NCI-H1092 (cell line): Measurements from ENCODE around the gene RAD51B.

Source experiments
- DNase-seq: peaks from one replicate; lab custom pipeline; 2025; lab: John Stamatoyannopoulos, UW

RAD51B gene

DNA sequence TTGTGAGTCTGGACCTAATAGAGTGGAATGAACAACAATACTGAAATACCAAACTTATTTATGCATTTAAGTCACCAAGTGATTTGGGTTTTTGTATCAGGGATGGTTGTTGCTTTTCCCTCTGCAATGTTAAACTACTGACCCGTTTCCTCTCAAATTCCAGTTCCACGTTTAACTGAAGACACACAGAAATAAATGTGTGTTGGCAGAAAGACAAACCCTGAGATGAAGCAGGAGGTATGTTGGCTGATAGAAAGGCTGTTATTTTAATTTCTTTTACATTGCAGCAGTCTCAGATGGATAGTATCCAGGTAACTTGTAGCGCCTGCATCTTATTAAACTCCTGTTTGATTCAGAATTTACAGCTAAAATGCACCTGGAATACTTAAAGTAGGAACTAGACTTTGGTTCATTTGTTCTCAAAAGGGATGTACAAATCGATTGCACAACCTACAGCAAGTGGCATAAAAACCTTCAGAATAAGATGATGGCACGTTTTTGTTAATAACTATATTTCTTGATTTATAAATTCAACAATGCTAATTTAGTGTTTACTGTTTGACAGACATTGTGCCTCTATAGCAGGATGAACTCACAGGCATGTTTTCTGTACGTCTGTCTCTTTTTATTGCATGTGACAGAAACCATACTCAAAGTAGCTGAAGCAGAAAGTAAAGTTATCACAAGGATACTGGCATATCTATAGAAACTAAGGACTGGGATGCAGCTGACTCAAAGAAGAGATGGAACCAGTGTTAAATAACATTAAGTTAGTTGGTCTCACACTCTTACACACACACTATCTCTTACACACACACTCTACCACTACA is 567.6 kb downstream of the RAD51B start:
- DNase-seq, result no peak

DNA sequence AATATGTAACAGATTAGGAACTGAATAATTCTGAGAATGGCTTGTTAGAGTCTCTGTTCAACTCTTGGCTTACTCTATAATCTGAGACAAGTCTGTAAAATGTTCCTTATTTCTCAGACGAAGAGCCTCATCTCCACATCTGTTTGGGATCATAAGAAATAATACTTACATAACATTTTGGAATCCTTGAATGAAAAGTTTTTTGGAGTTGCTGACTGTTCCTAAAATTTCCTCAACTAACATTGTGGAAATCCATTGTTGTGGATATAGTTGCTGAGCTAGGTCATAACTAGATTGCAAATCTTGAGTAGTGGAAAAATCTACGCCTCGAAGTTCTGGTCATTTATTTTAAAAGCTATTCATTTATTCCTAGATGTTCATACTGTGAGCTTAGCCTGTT is 570.4 kb downstream of the RAD51B start:
- DNase-seq, result no peak

DNA sequence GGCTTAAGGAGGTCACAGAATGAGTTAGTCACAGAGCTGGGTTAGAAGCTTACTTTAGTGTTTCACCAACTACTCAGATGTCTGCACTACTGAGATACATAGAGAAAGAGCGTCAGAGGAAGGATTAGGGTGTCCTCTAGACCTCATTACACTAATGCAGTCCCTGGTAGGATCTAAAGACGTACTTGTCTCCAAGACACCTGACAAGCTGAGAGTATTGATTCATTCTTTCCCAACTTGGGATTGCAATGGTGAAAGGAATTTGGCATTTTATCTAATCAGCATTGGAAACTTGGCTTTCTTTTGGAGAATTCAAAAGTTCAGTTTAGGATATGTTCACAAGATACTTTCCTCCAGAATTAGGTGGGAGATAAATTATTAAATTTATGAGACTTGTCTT is 571.2 kb downstream of the RAD51B start:
- no peak for DNase-seq

DNA sequence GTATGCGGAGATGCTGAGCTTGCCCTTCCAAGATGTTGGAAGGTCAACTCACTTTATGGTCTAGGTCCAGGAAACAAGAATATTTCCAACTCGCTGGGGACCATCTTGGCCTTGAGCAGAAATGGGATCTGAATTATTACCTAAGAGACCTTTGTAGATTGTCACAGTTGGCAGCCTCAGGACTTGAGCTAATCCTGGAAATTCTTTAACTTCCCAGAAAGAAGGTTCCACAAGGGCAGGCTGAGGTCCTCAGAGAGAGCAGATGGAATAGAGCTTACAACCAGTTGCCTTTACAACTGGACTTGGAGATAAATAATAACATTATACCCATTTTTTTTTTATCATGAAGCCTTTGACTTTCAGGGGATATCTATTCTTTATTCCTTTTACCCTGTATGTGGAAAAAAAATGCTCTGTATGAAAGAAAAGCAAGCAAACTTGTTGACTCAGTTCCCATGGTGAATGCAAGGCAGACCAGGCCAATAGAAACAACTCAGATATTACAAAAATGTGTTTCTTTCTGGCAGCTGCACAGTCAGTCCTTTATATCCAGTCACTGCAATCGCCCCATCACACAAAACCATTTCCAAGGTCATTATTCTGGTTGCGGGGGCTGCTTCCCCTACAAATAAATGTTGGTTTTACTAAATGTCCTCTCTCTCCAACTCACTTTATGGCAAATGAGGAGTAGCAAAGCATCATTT is 571.9 kb downstream of the RAD51B start:
- DNase-seq, result no peak

DNA sequence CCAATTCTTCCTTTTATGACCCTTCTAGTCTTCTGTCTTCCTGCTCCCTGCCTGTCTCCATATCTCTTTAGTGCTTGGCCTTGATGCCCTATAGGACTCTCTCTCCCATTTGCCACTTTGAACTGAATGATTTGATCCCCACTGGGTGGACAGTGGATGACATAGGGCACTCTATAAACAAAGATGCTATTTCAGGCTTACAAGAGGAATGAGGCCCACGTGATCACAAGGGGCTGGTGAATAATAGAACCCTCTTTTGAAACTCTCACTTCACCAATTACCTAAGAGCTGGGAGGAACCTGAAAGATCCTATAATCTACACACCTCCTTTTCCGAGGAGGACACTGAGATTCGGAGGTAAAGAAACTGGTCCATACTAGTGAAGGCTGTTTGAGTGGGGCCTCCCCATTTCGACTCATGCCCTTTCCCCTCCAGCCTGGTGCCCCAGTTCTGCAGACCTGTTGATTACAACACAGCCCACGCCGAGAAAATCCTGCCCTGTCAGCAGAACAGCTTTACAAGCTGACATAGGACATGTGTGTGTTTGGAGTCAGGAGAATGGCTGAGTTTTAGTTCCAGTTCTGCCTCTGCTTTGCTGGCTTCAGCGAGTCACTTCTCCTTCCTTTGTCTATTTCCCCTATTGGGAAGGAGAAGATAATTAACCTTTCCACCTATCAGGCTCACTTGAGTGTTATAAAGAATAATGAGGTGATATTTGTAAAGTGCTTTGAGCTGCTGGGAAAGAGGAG is 573.0 kb downstream of the RAD51B start:
- DNase-seq, result no peak

DNA sequence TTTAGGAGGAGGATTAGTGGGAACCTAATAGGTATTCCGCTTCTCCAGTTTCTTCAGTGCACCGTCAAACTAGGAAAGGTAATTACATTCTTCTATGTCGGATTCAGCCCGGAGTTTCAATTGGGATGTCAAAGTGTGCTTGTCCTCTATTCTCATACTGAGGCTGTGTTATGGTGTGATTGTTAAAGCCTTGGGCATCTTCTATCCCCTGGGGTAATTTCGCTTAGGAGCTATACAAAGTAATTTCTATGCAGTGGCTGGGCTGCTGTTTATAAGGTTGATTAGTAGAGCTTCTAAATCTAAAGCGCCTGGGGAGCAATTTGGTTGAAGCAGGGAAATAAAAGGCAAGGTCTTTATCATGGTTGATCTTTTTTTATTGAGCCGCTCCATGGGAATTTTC is 573.7 kb downstream of the RAD51B start:
- DNase-seq, result no peak

DNA sequence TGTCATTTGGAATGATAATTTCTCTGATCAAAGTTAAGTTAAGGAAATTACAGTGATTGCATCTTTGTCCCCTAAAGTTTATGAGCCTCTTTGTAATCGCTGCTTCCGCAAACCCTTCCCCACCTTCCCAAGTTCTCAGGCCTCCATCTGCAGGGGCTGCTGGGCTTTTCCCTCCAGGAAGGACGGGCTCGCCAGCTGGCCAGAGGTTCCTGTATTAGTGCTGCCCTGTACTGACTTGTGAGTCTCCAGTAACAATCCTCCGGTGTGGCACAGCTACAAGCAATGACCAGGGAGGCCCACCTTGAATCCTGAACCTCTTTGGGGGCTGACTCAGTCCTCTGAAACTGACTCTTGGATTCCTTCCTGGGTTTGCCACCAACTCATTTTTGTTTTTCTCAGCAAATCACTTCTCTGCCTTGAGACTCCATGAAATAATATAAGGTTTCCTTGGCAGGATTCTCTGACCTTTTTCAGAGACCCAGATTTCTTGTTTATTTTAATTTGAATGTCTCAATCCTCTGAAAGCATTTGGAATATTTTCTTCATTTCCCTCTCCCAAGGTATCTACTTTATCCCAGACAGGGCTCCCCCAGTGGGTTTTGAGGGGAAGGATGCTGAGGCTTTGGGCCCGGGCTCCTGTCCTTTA is 574.7 kb downstream of the RAD51B start:
- DNase-seq, result no peak

DNA sequence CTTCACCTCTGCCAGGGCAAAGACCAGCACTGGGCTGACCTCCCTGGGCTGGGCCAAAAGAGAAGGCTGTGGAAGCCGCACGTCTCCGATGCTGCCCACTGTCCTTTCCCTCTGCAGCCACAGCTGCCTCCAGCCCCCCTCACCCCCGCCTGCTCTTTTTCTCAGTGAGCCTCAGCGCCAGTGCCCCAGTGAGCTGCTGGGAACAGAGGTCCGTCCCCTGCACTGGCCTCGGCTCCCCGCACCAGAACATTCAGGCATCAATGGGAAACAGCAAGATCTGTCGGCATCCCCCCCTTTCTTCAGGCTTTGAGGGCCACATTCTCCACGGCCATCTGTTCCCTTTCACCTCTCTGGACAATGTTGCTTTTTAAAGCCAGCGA is 575.2 kb downstream of the RAD51B start:
- DNase-seq, result no peak

DNA sequence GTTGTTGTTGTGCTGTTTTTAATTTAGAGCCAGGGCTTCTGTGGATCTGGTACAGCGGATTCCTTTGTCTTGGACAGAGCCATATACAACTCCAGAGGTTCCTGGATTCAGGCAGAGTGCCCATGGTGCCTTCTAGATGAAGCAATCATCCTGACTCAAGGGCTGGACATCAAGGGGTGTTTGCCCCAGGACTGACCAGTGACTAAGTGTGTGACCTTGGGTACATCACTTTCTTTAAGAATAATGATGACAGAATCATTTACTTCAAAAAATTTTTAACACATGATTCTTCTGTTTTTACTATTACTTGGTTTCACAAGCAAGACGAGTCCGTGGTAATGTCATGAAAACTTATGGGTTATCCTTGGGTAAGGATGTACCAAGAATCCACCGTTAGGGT is 576.0 kb downstream of the RAD51B start:
- DNase-seq, result no peak

DNA sequence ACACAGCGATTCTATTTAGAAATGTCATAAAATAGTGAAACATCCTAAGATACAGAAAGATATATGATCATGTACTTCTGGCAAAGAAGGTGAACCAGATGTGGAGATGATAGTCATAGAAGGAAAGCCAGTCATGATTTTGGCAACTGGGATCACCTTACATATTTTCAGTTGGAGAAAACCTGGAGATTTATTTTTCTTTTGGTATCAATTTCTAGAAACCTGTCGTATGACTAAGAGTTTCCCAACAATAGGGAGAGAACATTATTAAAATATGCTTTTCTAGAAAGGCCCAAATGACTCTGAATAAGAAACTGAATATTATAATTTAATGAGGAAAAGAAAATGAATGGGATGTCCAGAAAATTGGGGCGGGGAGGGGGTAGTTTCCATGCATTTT is 576.9 kb downstream of the RAD51B start:
- no peak for DNase-seq

DNA sequence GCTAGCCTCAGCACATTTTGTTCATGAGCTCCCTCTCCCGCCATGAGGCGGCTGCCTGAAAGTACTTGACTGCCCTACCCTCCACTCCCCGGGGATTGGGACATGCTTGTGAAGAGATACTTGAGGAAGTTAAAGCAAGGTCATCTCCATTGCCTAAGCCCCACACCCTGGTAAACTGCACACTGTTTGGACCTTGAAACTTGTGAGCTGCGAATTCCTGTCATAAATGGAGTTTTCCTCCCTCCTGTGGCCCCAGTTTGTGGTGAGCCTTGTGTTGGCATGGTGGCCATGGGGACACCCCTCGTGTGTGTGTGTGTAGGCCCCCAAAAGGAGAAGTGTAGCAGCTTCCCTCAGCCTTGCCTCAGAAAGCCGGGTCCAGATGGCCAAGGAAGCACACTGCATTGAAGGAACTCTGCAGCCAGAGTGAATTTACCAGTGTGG is 577.8 kb downstream of the RAD51B start:
- no peak for DNase-seq

DNA sequence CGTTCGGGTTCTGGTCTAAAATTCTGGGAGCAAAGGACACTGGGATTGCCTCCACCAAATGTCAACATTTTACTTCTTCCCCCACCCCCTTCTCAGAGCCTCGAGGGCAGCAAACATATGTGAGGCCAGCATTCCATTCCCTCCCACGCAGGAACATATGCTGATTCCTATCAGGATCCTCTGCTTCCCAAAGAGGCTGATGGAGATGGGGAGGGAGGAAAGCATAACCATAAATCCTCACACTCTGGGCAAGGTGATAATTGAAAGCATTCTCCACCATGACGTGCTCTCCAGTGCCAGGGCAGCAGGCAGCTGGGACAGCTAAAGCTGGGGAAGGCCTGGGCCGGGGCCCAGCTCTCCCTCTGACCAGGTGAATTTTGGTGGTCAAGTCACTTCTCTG is 578.2 kb downstream of the RAD51B start:
- no peak for DNase-seq

DNA sequence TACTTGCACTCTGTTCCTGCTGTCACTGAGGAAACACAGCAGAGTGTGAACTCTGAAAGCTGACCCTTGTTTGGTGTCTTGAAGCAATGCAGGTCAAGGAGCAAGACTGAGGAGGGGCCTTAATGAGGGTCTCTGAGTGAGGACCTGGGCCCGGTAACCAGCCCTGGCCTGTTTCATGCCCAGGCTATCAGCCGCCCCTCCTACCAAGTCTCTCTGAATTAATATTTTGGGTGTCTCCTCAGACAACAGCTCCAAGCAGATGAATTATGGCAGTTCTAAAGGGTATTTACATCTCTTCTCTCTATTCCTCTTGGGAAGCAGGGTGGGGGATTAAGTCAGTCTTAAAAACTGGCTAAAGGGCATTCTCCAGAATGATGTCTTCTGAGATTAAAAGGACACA is 578.8 kb downstream of the RAD51B start:
- no peak for DNase-seq

DNA sequence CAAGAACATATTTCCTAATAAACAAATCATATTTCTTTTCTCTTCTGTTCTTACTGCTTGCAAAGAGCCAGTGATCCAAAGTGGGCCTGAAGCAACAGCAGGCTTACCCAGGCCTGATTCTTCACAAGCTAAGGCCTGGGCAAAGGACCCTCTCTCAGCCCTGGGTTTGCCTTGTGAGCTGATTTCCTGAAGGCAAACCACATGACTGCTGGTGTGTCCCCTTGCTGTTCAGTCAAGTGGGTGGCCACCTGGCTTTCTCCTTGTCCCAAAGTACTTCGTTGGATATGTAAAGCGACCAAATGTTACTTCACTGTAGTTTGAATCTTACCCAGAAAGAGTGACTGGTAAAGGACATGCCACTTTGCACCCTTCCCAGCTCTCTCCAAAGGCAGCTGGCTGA is 580.4 kb downstream of the RAD51B start:
- DNase-seq, result no peak

DNA sequence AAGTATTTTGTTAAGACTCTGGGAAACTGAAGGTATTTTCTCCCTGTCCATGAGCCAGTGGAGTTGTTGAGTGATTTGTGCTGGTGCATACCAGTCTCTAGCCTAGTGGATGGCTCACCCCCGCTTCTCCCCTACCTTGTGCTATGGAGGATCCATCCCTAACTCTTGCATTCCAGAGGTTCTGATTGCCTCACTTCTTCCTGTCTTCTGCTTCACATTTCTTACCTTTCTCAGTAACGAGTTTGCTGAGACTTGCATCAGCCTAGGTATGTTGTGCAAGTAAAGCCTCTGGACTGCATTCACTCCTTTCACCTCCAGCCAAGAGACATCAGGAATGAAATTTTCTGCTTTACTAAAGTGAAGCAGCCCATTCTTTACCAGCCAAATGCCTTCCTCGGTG is 581.7 kb downstream of the RAD51B start:
- DNase-seq, result no peak

DNA sequence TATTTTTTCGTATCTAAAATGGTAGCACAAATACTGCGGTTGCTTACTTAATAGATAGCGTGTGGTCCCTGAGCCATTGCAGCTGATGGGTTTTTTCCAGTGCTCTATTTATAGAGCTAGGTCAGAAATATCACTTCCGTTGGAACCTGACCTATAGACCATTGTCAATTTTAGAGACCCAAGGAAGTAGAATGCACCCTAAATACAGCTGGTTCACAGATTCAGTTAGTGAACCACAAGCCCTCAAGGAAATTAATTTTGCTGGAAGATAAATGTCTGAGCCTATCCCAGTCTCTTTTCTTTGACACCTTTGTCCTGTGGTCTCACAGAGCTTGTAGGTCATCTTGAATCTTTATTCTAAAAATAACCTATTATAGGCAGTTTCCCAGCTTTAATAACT is 582.3 kb downstream of the RAD51B start:
- DNase-seq, result no peak

DNA sequence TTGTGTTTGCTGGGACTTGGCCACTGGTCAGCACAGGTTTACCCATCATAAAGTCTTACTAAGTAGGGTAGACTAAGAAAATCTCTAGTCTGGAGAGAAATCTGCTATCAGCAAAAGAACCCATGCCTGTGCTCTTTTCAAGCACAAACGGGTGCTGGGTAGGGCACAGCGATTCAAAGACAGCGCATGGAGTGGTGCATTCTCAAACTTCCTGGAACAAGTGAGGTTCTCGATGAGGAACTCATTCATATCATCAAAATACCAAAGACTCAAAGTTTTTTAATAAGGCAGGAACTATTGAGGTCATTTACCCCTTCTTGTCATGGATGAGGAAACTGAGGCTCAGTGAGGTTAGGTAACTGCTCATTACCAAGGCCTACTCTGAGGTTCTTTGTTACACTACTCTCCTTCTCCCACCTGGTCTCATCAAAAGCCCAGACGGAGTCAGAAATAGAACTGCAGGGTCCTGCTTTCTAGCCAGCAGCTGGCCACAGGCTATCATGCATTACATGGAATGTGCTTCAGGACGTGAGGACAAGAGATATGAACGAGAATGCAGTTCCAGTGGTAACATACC is 583.0 kb downstream of the RAD51B start:
- DNase-seq, result no peak

DNA sequence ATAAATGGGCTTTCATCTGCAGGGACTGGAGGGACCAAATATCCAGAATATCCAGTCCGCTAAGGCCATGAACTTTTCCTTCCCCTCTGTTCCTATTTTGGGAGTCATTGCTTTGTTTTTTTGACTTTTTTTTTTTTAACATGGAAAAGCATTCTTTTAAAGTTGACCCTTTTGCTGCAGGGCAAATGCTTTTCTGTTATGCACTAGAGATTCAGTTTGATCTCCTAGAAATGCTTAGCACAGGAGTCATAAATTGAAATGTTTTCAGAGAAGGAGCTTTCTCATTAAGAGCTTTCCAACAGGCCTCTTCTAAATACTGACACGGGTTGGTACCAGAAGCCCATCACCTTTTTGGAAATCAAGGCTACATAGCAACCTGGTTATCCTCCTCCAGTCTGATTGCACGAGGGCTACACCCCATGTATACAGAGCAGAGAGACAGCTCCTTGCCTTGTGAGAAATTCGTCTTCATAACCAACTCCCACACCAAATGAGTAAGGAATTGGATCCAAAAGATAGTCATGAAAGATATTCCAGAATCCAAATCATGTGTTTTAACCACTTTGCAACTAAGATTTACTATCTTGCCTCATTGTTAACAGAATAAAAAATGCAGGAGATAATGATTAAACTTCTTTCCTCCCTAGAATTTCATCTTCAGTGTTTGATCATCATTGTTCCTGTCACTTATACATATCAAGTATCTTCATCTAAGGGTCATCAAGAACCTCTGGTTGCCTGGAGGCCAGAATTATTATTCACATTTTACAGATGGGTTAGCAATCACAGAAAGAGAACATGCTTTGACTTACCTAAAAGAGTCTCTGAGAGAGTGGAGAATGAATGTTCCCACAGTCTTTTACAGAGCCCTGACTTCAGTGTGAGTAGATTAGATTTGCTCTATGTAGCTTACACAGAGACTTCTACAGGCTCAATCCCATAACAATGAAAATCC is 583.9 kb downstream of the RAD51B start:
- DNase-seq, result no peak

DNA sequence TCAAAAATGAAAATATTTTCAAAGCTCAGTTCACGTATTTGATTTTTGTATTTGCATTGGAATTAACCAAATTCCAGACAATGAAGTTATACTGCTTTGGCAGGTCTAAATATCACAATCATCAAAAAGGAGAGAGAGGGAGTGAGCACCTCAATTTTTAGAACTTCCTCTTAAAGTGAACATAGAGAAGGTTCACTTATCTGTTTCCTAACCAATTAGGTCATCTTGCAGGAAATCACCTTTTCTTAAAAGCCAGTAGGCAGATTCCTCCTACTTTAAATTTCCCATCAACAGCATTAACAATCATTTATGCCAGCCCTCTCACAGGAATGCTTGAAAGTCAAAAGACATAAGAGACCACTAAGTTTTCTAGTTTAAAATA is 584.6 kb downstream of the RAD51B start:
- no peak for DNase-seq

DNA sequence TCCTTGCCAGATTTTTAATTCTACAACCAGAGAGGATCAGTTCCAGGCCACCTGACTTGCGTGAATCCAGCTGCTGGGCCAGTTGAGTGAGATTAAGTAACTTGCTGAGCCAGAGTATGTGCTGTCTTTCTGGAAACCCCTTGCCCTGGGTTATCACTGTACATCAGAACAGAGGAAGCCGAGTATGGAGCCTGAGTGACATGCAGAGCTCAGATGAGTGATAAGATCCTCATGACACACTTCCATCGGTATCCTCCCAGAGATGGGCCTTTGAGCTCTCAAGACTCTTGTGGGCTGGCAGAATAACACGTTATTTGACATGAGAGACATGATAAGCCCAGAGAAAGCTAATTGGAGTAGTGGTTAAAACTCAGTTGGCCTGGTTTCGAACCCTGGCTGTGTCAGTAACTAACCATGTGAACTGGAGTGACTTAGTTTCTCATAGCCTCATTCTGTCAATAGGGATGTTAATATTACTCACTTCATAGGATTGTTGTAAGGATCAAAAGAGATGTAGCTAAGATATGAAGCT is 585.1 kb downstream of the RAD51B start:
- DNase-seq, result no peak

DNA sequence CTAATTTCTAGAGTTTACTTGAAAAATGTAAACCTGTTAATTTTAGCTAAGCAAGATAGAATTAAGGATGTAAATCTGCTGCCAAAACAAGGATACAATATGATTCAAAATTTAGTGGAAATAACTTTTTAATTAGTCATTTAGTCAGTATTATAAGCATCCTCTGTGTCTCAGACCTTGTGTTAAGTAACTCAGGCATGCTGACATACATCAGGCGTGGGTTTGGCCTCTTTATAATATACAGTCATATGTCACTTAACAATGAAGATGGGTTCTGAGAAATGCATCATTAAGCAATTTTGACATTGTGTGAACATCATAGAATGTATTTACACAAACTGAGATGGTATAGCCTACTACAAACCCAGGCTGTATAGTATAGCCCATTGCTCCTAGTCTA is 586.4 kb downstream of the RAD51B start:
- no peak for DNase-seq
